GM12878 (cell line): ENCODE measurements around the gene USP5. TPM values are rescaled to one million over a fixed set of nuclear protein-coding genes. Genes with fewer than 3 reads are reported as not detected.

Experiments used
- ATAC-seq: fragments of 200-7000 bp; cut with Tn5 transposase; 3 replicates; pipeline ENCODE4 v1.9.1; 2020; ENCODE audit warnings: mild to moderate bottlenecking, moderate library complexity
- BruUV-seq: library from RNA; stranded (reverse); fragments of 400-500 nt; replicated peaks from 2 replicates; lab custom pipeline; 2021; lab: Mats Ljungman, UMichigan
- CTCF ChIA-PET: fragments of 300-600 bp; sonication (Branson Sonifier 250); formaldehyde crosslinking; extraction: SDS; loops from one replicate; lab custom pipeline; 2021; ENCODE audit warnings: inconsistent platforms; lab: Yijun Ruan, JAX
- POLR2A ChIA-PET: fragments of 350-600 bp; formaldehyde crosslinking; extraction: SDS; loops from one replicate; lab custom pipeline; 2021; ENCODE audit warnings: inconsistent platforms; lab: Charles Lee
- RAD21 ChIA-PET: fragments of 300-600 bp; sonication (Branson Sonifier 250); formaldehyde crosslinking; loops from one replicate; lab custom pipeline; 2023; ENCODE audit warnings: antibody characterized with exemption; ENCODE audit not compliant: unreplicated experiment; lab: Charles Lee
- SMC1A ChIA-PET: fragments of 300-600 bp; sonication (Branson Sonifier 250); formaldehyde crosslinking; loops from one replicate; lab custom pipeline; 2023; ENCODE audit not compliant: unreplicated experiment, uncharacterized antibody; lab: Charles Lee
- DNase-seq: peaks from one replicate; pipeline ENCODE4 v3.0.0-alpha.2; 2011; ENCODE audit warnings: low read depth, low spot score
- FAIRE-seq: peaks from 3 replicates; lab custom pipeline; 2011; peaks lifted over from hg19 to GRCh38; lab: Jason Lieb, UNC
- H2AFZ ChIP-seq: 2 replicates; pipeline ENCODE4 v1.6.0; 2011; ENCODE audit warnings: low read depth, low read length, control low read depth; ENCODE audit not compliant: control insufficient read depth
- H3K27ac ChIP-seq: 2 replicates; pipeline ENCODE4 v1.5.1; 2011; ENCODE audit warnings: control low read depth; ENCODE audit not compliant: control insufficient read depth, insufficient read depth
- H3K27me3 ChIP-seq, 2 experiments: replicated peaks in 1 of 2; 2 replicates each; pipeline versions ENCODE4 v1.6.0 to v1.6.1; 2011; ENCODE audit warnings: low read length in 1 of 2; ENCODE audit not compliant: control insufficient read depth in 2 of 2, insufficient read depth in 2 of 2
- H3K36me3 ChIP-seq, 2 experiments: 2 replicates each; pipeline ENCODE4 v1.5.1; 2011; ENCODE audit warnings: low read length in 1 of 2; ENCODE audit not compliant: control insufficient read depth in 2 of 2, insufficient read depth in 2 of 2
- H3K4me1 ChIP-seq: 2 replicates; pipeline ENCODE4 v1.6.1; 2011; ENCODE audit warnings: mild to moderate bottlenecking, low read length, moderate library complexity, mixed read lengths; ENCODE audit not compliant: control insufficient read depth, insufficient read depth
- H3K4me2 ChIP-seq: 2 replicates; pipeline ENCODE4 v1.6.0; 2011; ENCODE audit warnings: control low read depth; ENCODE audit not compliant: control insufficient read depth, insufficient read depth
- H3K4me3 ChIP-seq: fragments of 200-600 bp; sonication (generic); 2 replicates; pipeline ENCODE4 v1.5.1; 2016
- H3K79me2 ChIP-seq: 2 replicates; pipeline ENCODE4 v1.6.0; 2011; ENCODE audit warnings: low read length; ENCODE audit not compliant: control insufficient read depth, insufficient read depth
- H3K9ac ChIP-seq: 2 replicates; pipeline ENCODE4 v1.8.0; 2011; ENCODE audit warnings: low read length, control low read depth, mixed read lengths; ENCODE audit not compliant: control insufficient read depth, insufficient read depth
- H3K9me3 ChIP-seq: replicated peaks from 3 replicates; pipeline ENCODE4 v1.5.1; 2011; ENCODE audit warnings: mild to moderate bottlenecking, low read length; ENCODE audit not compliant: control insufficient read depth, insufficient read depth
- H4K20me1 ChIP-seq: 2 replicates; pipeline ENCODE4 v1.6.0; 2011; ENCODE audit not compliant: control insufficient read depth, insufficient read depth
- ATF7 ChIP-seq: fragments of 450-650 bp; IDR thresholded peaks from 2 replicates; pipeline ENCODE4 v1.6.1; 2016; ENCODE audit warnings: low read depth, mild to moderate bottlenecking
- BRCA1 ChIP-seq: IDR thresholded peaks from 2 replicates; pipeline ENCODE4 v1.6.1; 2011; ENCODE audit warnings: low read depth, low read length, improper control_type of control experiment
- CHD4 ChIP-seq: fragments of 200-600 bp; sonication (generic); IDR thresholded peaks from 2 replicates; pipeline ENCODE4 v1.6.1; 2016; ENCODE audit warnings: mild to moderate bottlenecking
- IRF5 ChIP-seq: fragments of 450-650 bp; IDR thresholded peaks from 2 replicates; pipeline ENCODE4 v1.6.1; 2017; ENCODE audit warnings: borderline replicate concordance
- LARP7 ChIP-seq: fragments of 450-650 bp; IDR thresholded peaks from 2 replicates; pipeline ENCODE4 v1.6.1; 2017; ENCODE audit warnings: mild to moderate bottlenecking
- MEF2A ChIP-seq: IDR thresholded peaks from 2 replicates; pipeline ENCODE4 v1.6.1; 2011; ENCODE audit warnings: low read depth, mild to moderate bottlenecking, low read length, moderate library complexity; ENCODE audit not compliant: insufficient read depth
- MTA2 ChIP-seq: fragments of 450-650 bp; IDR thresholded peaks from 2 replicates; pipeline ENCODE4 v1.6.1; 2016; ENCODE audit warnings: low read depth, mild to moderate bottlenecking, moderate library complexity
- SMC3 ChIP-seq: IDR thresholded peaks from 2 replicates; pipeline ENCODE4 v1.6.1; 2011; ENCODE audit warnings: low read length, improper control_type of control experiment, borderline replicate concordance
- TCF12 ChIP-seq: IDR thresholded peaks from 2 replicates; pipeline ENCODE4 v1.6.1; 2011; ENCODE audit warnings: low read depth, mild to moderate bottlenecking, low read length
- WRNIP1 ChIP-seq: IDR thresholded peaks from 2 replicates; pipeline ENCODE4 v1.6.1; 2011; ENCODE audit warnings: low read depth, low read length, improper control_type of control experiment, borderline replicate concordance
- ZBED1 ChIP-seq: IDR thresholded peaks from 2 replicates; pipeline ENCODE4 v1.6.1; 2016; ENCODE audit warnings: borderline replicate concordance
- ZBTB33 ChIP-seq: fragments of 450-650 bp; IDR thresholded peaks from 2 replicates; pipeline ENCODE4 v1.6.1; 2017; ENCODE audit warnings: mild to moderate bottlenecking
- WGBS: methylation state at CpG from one replicate; pipeline ENCODE4 v1.1.6; 2016; ENCODE audit warnings: low lambda C conversion rate; ENCODE audit not compliant: insufficient replicate concordance, insufficient coverage; ENCODE audit errors: missing lambda C conversion rate; 5-methylcytosine and 5-hydroxymethylcytosine counted together
- in situ Hi-C: fragments of 300-500 bp; cut with MboI; formaldehyde crosslinking; loops from 9 replicates; pipeline ENCODE4 v1.14.3; 2018; ENCODE audit warnings: mixed read lengths
- intact Hi-C: fragments of 100-400 bp; cut with micrococcal nuclease; formaldehyde crosslinking; loops from one replicate; pipeline ENCODE4 v1.14.2; 2022; ENCODE audit not compliant: unreplicated experiment
- polyA plus RNA-seq, 11 experiments: library from polyadenylated mRNA; depleted of rRNA in 4 of 11; unstranded in 6 of 11; stranded (reverse) in 5 of 11; fragments of >200 nt; fragmentation: Nextera tagmentation in 4 of 11; fragmentation: Illumina TruSeq in 1 of 11; extraction: Ambion mirVana in 4 of 11; extraction: Trizol in 1 of 11; gene quantifications; 1 replicate in 1 of 11; 2 replicates in 10 of 11; pipeline versions ENCODE4 v1.2.1 to v1.2.3, GENCODE V29; 2011 to 2016; ENCODE audit warnings: inconsistent platforms in 2 of 11, missing spikeins in 2 of 11, low read depth in 1 of 11
- total RNA-seq, 4 experiments: library from RNA; depleted of rRNA in 3 of 4; stranded (reverse); fragments of >200 nt in 3 of 4; fragmentation: Illumina TruSeq in 1 of 4; extraction: Trizol in 1 of 4; gene quantifications; 2 replicates each; pipeline versions ENCODE4 v1.2.1 to v1.2.3, GENCODE V29; 2013 to 2021
- TF ChIP-seq, protein P1 (sequence below), 3 experiments: IDR thresholded peaks in 2 of 3; conservative IDR thresholded peaks in 1 of 3; 2 replicates each; pipeline ENCODE4 v1.5.1; 2011; ENCODE audit warnings: low read depth in 3 of 3, low read length in 3 of 3, mild to moderate bottlenecking in 3 of 3, control low read depth in 2 of 3, moderate library complexity in 2 of 3, inconsistent platforms in 1 of 3, mixed read lengths in 1 of 3; ENCODE audit not compliant: control insufficient read depth in 2 of 3, insufficient read depth in 1 of 3; ENCODE audit errors: extremely low read depth in 1 of 3
- TF ChIP-seq, protein P2 (sequence below): IDR thresholded peaks from 2 replicates; pipeline ENCODE4 v1.6.1; 2012; ENCODE audit warnings: low read depth, low read length, improper control_type of control experiment
- TF ChIP-seq, protein P3 (sequence below): IDR thresholded peaks from 2 replicates; pipeline ENCODE4 v1.6.1; 2011; ENCODE audit warnings: borderline replicate concordance, low read depth, mild to moderate bottlenecking, moderate library complexity, low read length; ENCODE audit not compliant: insufficient read depth, poor library complexity, severe bottlenecking

Gene USP5
- total and polyA plus RNA-seq, 10 of the 15 experiments (the other 5 are each of a cell fraction or from before 2014, with no cell fraction given): 2.5 to 124 (median 74.6) TPM

DNA sequence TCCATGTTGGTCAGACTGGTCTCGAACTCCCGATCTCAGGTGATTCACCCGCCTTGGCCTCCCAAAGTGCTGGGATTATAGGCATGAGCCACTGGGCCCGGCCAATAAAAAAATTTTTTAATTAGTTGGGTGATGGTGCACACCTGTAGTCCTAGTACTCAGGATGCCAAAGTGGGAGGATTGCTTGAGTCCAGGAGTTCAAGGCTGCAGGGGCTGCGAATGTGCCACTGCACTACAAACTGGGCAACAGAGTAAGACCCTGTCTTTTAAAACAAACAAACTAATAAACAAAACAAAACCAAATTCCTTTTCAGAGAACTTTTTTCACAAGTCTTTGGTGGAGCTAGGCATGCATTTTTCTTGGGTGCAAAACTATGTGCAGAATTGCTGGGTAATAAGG is 31.3 kb downstream of the USP5 start:
- Histone ChIP-seq H3K4me2 (no peak overlapping the region), H3K79me2 (no peaks in the 10 kb centered on the region), H3K27me3 (no peaks in the 10 kb centered on the region)
- TF ChIP-seq, protein P1, sequence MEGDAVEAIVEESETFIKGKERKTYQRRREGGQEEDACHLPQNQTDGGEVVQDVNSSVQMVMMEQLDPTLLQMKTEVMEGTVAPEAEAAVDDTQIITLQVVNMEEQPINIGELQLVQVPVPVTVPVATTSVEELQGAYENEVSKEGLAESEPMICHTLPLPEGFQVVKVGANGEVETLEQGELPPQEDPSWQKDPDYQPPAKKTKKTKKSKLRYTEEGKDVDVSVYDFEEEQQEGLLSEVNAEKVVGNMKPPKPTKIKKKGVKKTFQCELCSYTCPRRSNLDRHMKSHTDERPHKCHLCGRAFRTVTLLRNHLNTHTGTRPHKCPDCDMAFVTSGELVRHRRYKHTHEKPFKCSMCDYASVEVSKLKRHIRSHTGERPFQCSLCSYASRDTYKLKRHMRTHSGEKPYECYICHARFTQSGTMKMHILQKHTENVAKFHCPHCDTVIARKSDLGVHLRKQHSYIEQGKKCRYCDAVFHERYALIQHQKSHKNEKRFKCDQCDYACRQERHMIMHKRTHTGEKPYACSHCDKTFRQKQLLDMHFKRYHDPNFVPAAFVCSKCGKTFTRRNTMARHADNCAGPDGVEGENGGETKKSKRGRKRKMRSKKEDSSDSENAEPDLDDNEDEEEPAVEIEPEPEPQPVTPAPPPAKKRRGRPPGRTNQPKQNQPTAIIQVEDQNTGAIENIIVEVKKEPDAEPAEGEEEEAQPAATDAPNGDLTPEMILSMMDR (IDR thresholded peaks at IDR 0.05 in 2 of 3, conservative IDR thresholded peaks at IDR 0.05 in 1 of 3; ENCODE audit: control insufficient read depth in 2 of 3, extremely low read depth in 1 of 3, insufficient read depth in 1 of 3, low read depth in 3 of 3, low read length in 3 of 3): no peak
- TF ChIP-seq WRNIP1 (no peak), ZBTB33 (no peak), IRF5 (no peak), ZBED1 (no peak), MEF2A (no peak), ATF7 (no peak), BRCA1 (no peak), LARP7 (no peak), TCF12 (no peak), SMC3 (no peak), CHD4 (no peak), MTA2 (no peak)
- TF ChIP-seq, protein P2, sequence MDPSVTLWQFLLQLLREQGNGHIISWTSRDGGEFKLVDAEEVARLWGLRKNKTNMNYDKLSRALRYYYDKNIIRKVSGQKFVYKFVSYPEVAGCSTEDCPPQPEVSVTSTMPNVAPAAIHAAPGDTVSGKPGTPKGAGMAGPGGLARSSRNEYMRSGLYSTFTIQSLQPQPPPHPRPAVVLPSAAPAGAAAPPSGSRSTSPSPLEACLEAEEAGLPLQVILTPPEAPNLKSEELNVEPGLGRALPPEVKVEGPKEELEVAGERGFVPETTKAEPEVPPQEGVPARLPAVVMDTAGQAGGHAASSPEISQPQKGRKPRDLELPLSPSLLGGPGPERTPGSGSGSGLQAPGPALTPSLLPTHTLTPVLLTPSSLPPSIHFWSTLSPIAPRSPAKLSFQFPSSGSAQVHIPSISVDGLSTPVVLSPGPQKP: no peak
- TF ChIP-seq, protein P3, sequence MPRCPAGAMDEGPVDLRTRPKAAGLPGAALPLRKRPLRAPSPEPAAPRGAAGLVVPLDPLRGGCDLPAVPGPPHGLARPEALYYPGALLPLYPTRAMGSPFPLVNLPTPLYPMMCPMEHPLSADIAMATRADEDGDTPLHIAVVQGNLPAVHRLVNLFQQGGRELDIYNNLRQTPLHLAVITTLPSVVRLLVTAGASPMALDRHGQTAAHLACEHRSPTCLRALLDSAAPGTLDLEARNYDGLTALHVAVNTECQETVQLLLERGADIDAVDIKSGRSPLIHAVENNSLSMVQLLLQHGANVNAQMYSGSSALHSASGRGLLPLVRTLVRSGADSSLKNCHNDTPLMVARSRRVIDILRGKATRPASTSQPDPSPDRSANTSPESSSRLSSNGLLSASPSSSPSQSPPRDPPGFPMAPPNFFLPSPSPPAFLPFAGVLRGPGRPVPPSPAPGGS: no peak
- TF ChIP-seq, all 136 proteins: peak for 0
- 97% methylated on average over 5 of the region's 5 CpGs for WGBS
- H3K27ac ChIP-seq: no peak overlapping the region
- intact Hi-C loops: no loop called here
- H4K20me1 ChIP-seq: no peaks in the 10 kb centered on the region
- POLR2A ChIA-PET: interaction anchor here (1.1 kb wide), 1 partner anchor 29 kb away, joined by 4 read pairs; no protein-coding TSS in a partner anchor
- FAIRE-seq (no peak), ATAC-seq (no peak), DNase-seq (no peak)
- CTCF ChIA-PET: interaction anchor here (0.7 to 4.5 kb wide), 4 partner anchors 8 to 29 kb away, joined by 3 to 19 read pairs (median 12); partner anchors contain the start of gene SPSB2
- no peaks in the 10 kb centered on the region for H3K4me1 ChIP-seq
- H3K4me3 ChIP-seq: no peak overlapping the region
- in situ Hi-C loops: no loop called here
- RAD21 ChIA-PET: interaction anchor here (1.4 kb wide), 1 partner anchor 10 kb away, joined by 3 read pairs; the partner anchor contains the start of gene SPSB2
- no peaks in the 10 kb centered on the region for H3K9me3 ChIP-seq
- no peak overlapping the region for H3K9ac ChIP-seq
- BruUV-seq: no TSS peak
- H3K36me3 ChIP-seq: peaks cover 0 to 10% of the 10 kb centered on the region in 2 experiments; a peak in 3 of 4 replicates
- SMC1A ChIA-PET: interaction anchor here (0.6 to 1.0 kb wide), 3 partner anchors 10 to 327 kb away, joined by 3 read pairs; partner anchors contain the start of gene SPSB2
- H2AFZ ChIP-seq: no peak overlapping the region
